SK-N-MC (cell line): ENCODE data around the gene CLIP3.
"Not testable (repeated sequence)": the region's sequence is repeated elsewhere in the genome, so short reads cannot be mapped to it uniquely, and the experiment has no call there.

Experiments used
- DNase-seq: peaks from one replicate; pipeline ENCODE4 v3.0.0-alpha.2; 2011; ENCODE audit warnings: low read depth, low spot score
- H3K27ac ChIP-seq: fragments of 200-600 bp; sonication (generic); 2 replicates; pipeline ENCODE4 v1.5.1; 2016; ENCODE audit warnings: mixed run types
- H3K36me3 ChIP-seq: fragments of 200-600 bp; sonication (generic); 2 replicates; pipeline ENCODE4 v1.6.1; 2017; ENCODE audit warnings: antibody characterized with exemption, low read length, mixed read lengths; ENCODE audit not compliant: insufficient read depth
- H3K4me3 ChIP-seq: fragments of 200-600 bp; sonication (generic); 2 replicates; pipeline ENCODE4 v1.5.1; 2016
- H3K9ac ChIP-seq: fragments of 200-600 bp; sonication (generic); 2 replicates; pipeline ENCODE4 v1.8.0; 2017; ENCODE audit warnings: mixed run types, mixed read lengths; ENCODE audit not compliant: insufficient read length
- H3K9me3 ChIP-seq: fragments of 200-600 bp; sonication (generic); 2 replicates; pipeline ENCODE4 v1.6.1; 2017; ENCODE audit warnings: low read depth, mild to moderate bottlenecking, antibody characterized with exemption, low read length, moderate library complexity, mixed read lengths
- EZH2 ChIP-seq: fragments of 200-600 bp; sonication (generic); IDR thresholded peaks from one replicate; pipeline ENCODE4 v1.6.1; 2017; ENCODE audit warnings: antibody characterized with exemption
- FOXP2 ChIP-seq: optimal IDR thresholded peaks from 2 replicates; pipeline ENCODE3; 2011; ENCODE audit warnings: mild to moderate bottlenecking, moderate library complexity; ENCODE audit not compliant: insufficient read depth; ENCODE audit errors: extremely low read length, control extremely low read depth
- POLR2AphosphoS5 ChIP-seq: IDR thresholded peaks from 2 replicates; pipeline ENCODE4 v1.6.1; 2012; ENCODE audit warnings: mild to moderate bottlenecking, low read depth, low read length, borderline replicate concordance

CLIP3 gene

GRCh38 chr19:36049080-36049698 is 16.5 kb upstream of the CLIP3 start:
- Histone ChIP-seq H3K4me3 (no peak overlapping the region), H3K36me3 (no peaks in the 10 kb centered on the region), H3K9ac (no peak overlapping the region), H3K9me3 (no peaks in the 10 kb centered on the region), H3K27ac (no peak overlapping the region)
- TF ChIP-seq POLR2AphosphoS5: no peak
- TF ChIP-seq EZH2: no peak
- TF ChIP-seq FOXP2: no peak
- DNase-seq: no peak

- TF ChIP-seq EZH2 (no peak), POLR2AphosphoS5 (no peak)
- no peak overlapping the region for H3K27ac ChIP-seq
- no peak overlapping the region for H3K9ac ChIP-seq
- no peak overlapping the region for H3K4me3 ChIP-seq
- no peaks in the 10 kb centered on the region for H3K9me3 ChIP-seq
- no peaks in the 10 kb centered on the region for H3K36me3 ChIP-seq
- no peak for DNase-seq
These were observed 15.2 kb upstream of the CLIP3 start for GRCh38 chr19:36047835-36048234.

GRCh38 chr19:36046443-36047050 is 13.9 kb upstream of the CLIP3 start:
- H3K27ac ChIP-seq: no peak overlapping the region
- H3K36me3 ChIP-seq: no peaks in the 10 kb centered on the region
- H3K9ac ChIP-seq: no peak overlapping the region
- H3K4me3 ChIP-seq: no peak overlapping the region
- DNase-seq: no peak
- TF ChIP-seq FOXP2 (no peak), EZH2 (no peak), POLR2AphosphoS5 (no peak)
- no peaks in the 10 kb centered on the region for H3K9me3 ChIP-seq

GRCh38 chr19:36043952-36044351 is 11.3 kb upstream of the CLIP3 start:
- no peak for DNase-seq
- H3K9ac ChIP-seq: no peak overlapping the region
- no peaks in the 10 kb centered on the region for H3K9me3 ChIP-seq
- TF ChIP-seq FOXP2 (no peak), EZH2 (no peak), POLR2AphosphoS5 (no peak)
- no peaks in the 10 kb centered on the region for H3K36me3 ChIP-seq
- no peak overlapping the region for H3K27ac ChIP-seq
- no peak overlapping the region for H3K4me3 ChIP-seq

GRCh38 chr19:36041831-36042230 is 9.2 kb upstream of the CLIP3 start:
- Histone ChIP-seq H3K27ac (peak overlapping the region; percentile 73), H3K9me3 (no peaks in the 10 kb centered on the region), H3K4me3 (no peak overlapping the region), H3K9ac (no peak overlapping the region), H3K36me3 (no peaks in the 10 kb centered on the region)
- TF ChIP-seq EZH2 (no peak), POLR2AphosphoS5 (no peak)
- DNase-seq: no peak

- H3K27ac ChIP-seq: peak overlapping the region; percentile 73; the same call in 1 of the 2 replicates
- not testable (repeated sequence) for H3K4me3 ChIP-seq, H3K9ac ChIP-seq, H3K36me3 ChIP-seq, DNase-seq, H3K9me3 ChIP-seq
These were observed 8.4 kb upstream of the CLIP3 start for GRCh38 chr19:36041092-36041491.

GRCh38 chr19:36040495-36040894 is 7.8 kb upstream of the CLIP3 start:
- Histone ChIP-seq H3K36me3 (no peaks in the 10 kb centered on the region), H3K27ac (no peak overlapping the region), H3K9ac (no peak overlapping the region)

GRCh38 chr19:36031308-36031707 is 1.4 kb downstream of the CLIP3 start:
- Histone ChIP-seq H3K9ac (no peak overlapping the region), H3K4me3 (no peak overlapping the region), H3K27ac (no peak overlapping the region), H3K9me3 (no peaks in the 10 kb centered on the region), H3K36me3 (no peaks in the 10 kb centered on the region)
- TF ChIP-seq EZH2: no peak
- no peak for TF ChIP-seq POLR2AphosphoS5
- TF ChIP-seq FOXP2: no peak
- no peak for DNase-seq

More at GRCh38 chr19:36040495-36040894, 7.8 kb upstream of the CLIP3 start:
- Histone ChIP-seq H3K9me3 (no peaks in the 10 kb centered on the region), H3K4me3 (no peak overlapping the region)
- TF ChIP-seq FOXP2: no peak
- no peak for DNase-seq

- Histone ChIP-seq H3K9me3 (no peaks in the 10 kb centered on the region), H3K36me3 (no peaks in the 10 kb centered on the region), H3K9ac (no peak overlapping the region), H3K4me3 (no peak overlapping the region), H3K27ac (no peak overlapping the region)
- no peak for DNase-seq
- TF ChIP-seq EZH2 (no peak), FOXP2 (no peak), POLR2AphosphoS5 (no peak)
These were observed 2.2 kb downstream of the CLIP3 start for GRCh38 chr19:36030264-36031148.
